ENCODE data around the gene ACOX1.

ACOX1 gene

GRCh38 chr17:75894049-75894733 lies 84.8 kb downstream of the ACOX1 start:
- Mint-ChIP-seq H3K9me3 (no peaks in the 10 kb centered on the region), H3K4me1 (peaks cover 23% of the 10 kb centered on the region), H3K4me3 (peak overlapping the region; percentile 27), H3K27ac (peak overlapping the region; percentile 24), H3K36me3 (peaks cover 5% of the 10 kb centered on the region), H3K27me3 (no peaks in the 10 kb centered on the region)
- no peak for ATAC-seq (ENCODE audit: low read depth)
- no peak for DNase-seq (ENCODE audit: low spot score in 2 of 2)

GRCh38 chr17:75893305-75894048 lies 85.5 kb downstream of the ACOX1 start:
- Mint-ChIP-seq H3K4me3 (no peak overlapping the region), H3K9me3 (no peaks in the 10 kb centered on the region), H3K27me3 (no peaks in the 10 kb centered on the region), H3K4me1 (peaks cover 23% of the 10 kb centered on the region), H3K36me3 (peaks cover 2% of the 10 kb centered on the region), H3K27ac (peak overlapping the region; percentile 24)
- ATAC-seq (ENCODE audit: low read depth) (no peak), DNase-seq (ENCODE audit: low spot score in 2 of 2) (no peak)

GRCh38 chr17:75892556-75893224 lies 86.3 kb downstream of the ACOX1 start:
- no peak for DNase-seq (ENCODE audit: low spot score in 2 of 2)
- no peak for ATAC-seq (ENCODE audit: low read depth)

GRCh38 chr17:75891605-75892555 lies 87.1 kb downstream of the ACOX1 start:
- H3K36me3 Mint-ChIP-seq, result peaks cover 2% of the 10 kb centered on the region
- H3K27ac Mint-ChIP-seq, result no peak overlapping the region
- H3K4me1 Mint-ChIP-seq, result peaks cover 19% of the 10 kb centered on the region
- no peaks in the 10 kb centered on the region for H3K27me3 Mint-ChIP-seq
- DNase-seq (ENCODE audit: low spot score in 2 of 2) (no peak), ATAC-seq (ENCODE audit: low read depth) (no peak)
- no peak overlapping the region for H3K4me3 Mint-ChIP-seq
- H3K9me3 Mint-ChIP-seq, result no peaks in the 10 kb centered on the region

More at GRCh38 chr17:75892556-75893224, 86.3 kb downstream of the ACOX1 start:
- H3K4me1 Mint-ChIP-seq, result peaks cover 23% of the 10 kb centered on the region
- no peak overlapping the region for H3K4me3 Mint-ChIP-seq
- peaks cover 2% of the 10 kb centered on the region for H3K36me3 Mint-ChIP-seq
- H3K27ac Mint-ChIP-seq, result no peak overlapping the region
- no peaks in the 10 kb centered on the region for H3K27me3 Mint-ChIP-seq
- H3K9me3 Mint-ChIP-seq, result no peaks in the 10 kb centered on the region

All from memory B cell (primary cell).